SHP77 treated with DMSO at 0.1 percent for 48 hours (cell line): Measurements from ENCODE around the gene ARL3.
A peak's percentile ranks its signal among the peaks of the same experiment; 100 is the strongest.

Source experiments
- DNase-seq: peaks from one replicate; lab custom pipeline; 2025; lab: John Stamatoyannopoulos, UW

ARL3 gene

DNA sequence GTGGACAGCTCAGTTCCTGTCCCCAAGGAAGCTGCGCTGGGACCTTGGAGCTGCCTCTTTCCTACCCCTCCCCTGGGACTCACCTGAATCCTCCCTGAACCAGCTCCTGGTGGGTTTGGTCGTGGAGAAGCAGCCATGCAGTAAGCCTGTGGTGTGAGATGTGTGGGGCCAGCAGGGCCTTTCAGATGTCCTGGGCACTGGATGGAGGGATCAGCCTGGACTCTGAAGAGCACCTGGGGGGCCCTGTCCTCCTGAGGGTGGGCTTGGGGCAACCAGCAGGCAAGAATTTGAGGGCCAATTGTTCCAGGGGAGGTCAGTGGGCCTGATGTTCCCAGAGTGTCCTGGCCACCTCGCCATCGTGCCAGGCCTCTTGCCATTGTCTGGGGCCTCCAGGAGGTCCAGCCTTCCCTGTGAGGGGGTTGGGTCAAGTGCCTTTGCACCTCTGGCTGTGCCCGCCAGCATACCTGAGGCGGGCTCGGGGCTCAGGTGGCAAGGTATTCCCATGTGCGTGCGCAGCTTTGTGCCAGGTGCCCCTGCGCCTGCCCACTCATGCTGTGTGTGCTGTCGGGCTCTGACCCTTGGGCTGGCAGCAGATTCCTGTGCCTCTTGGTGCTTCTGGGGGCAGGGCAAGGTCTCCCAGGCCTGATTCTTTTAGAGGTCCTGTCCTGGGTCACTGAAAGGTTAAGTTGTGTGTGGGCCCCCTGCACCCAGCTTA, 62.6 kb downstream of the ARL3 start:
- DNase-seq, result no peak

DNA sequence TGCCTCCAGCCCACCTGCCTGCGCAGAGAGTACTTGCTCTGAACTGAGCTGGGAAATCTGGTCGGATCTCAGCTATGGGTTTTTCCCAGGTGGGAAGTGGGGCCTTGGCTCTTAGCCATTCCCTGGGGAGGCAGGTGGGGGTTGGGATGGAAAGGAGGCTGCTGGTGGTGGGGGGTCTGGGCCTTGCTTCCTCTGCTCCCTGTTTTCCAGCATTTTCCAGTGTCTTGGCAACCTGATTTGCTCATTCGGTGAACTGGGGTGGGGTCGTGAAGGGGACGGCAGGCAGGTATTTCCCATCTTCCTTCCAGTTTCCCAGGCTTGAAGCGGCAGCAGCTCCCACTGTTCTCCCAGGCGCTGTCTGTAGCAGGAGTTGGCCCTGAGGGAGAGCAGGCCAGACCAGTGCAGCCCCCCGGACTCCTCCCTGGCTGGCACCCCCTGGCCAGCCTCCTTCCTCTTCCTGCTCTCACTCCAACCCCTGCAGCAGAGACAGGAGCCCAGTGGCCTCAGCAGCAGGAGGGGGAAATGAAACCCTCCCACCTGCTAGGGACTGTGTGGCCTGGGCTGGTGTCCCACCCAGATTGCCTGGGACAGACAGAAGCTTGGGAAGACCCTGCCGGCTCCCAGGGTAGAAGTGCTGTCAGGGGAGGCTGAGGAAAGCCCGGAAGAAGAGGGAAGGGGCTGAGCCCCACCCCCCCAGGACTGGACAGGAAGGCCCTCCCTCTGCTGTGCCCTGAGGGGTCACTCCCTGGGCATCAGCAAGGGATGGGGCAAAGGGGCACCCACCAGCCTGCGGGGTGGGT, 63.3 kb downstream of the ARL3 start:
- DNase-seq, result no peak

DNA sequence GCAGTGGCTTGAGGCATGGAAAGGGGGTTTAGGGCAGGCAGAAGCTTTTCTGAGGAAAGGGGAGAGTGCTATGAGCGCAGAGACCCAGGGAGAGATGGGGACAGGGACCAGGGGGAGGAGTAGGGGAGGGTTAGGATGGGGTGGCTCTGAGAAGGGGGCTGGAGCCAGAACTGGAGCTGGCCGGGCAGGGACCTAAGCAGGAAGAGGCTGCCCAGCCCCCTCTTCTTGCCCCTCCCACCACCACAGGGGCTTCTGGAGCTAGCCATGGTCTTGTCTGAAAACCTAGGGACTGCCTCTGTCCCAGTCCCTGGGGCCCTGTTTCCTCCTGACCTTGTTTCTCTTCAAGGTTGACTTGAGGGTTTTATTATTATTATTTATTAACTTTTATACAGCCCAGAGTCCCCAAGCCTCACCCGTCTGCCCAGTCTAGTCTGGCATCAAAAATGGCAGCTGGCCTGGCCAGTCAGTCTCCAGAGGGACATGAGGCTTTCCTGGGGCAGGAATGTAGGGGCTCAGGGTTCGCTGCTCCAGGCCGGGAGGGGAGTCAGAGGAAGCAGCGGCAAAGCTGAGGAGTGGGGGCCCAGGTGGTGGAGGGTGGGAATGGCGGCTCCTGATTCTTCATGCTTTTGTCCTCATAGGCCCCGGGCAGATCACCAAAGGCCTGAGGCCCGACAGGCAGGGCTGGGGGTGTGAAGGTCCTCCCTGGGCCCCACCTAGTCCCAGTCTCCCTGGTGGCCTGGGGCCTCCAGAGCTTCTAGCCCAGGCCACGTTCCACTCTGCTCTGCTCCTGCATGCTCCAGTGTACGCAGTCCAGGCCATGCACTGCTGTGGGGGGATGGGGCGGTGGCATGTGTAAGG, 64.2 kb downstream of the ARL3 start:
- DNase-seq, result no peak

DNA sequence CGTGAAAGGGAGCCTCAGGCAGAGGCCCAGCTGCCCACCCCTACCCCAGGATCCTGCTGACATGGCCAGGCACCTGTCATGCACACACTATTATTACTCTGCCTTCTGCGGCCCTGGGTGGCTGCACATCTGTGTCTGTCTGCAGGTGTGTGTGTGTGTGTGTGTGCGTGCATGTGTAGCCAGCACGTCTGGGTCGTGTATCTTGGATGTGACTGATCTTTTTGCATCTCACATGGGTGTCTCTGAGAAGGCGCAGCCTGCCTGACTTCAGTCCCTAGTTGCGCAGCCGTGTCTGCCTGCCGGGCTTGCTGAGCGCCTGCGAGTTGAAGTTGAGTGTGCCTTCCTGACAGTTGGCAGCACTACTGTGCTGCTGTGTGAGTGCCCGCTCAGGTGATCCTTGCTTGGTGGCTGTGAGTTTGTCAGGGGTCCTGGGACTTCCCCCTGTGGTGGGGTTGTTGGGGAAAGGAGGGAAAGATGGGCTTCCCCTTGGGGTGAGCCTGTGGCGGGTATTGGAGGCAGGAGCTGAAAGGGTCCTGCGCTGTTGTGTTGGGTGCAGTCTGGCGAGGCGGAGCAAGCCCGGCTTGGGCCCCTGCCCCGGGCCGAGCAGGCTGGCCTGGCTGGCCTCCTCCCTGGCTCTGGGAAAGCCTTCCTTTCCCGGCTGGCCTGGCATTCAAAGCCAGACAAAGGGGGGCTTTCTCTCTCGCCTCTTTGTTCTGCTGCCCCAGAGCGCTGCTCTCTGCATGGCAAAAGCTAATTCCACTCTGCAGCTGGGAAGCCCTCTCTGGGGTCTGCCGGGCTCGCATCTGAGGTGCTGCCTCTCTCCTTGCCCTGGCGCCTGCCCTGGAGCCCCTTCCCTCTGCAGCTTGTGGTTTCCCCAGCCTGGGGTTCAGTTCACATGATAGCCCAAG, 65.1 kb downstream of the ARL3 start:
- no peak for DNase-seq

DNA sequence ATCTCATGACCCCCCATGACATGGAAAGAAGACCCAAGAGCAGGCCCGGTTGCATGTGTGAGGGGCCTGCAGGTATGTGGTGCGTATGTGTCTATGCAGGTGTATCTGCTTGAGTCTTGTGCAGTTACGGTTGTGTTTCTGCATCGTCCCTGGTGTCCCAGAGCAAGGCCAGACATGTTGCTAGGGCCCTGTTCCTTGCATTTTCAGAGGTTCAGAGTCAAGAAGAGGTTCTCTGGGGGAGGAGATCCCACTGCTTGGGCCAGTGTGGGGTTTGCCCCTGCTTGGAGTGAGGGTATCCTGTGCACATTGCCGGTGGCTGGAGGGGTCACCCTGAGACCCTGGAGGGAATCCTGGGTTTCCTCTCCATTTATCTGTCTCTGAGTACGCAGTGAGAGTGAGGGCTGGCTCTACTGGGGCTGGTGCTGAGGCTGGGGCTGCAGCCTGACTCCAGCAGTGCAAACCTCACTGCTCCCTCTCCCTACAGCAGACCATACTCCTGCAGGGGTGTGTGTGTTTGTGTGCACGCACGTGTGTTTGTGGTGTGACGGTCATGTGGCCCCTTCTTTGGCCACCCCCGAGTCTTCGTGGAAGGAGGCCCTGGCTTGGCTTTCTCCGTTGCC, 65.8 kb downstream of the ARL3 start:
- no peak for DNase-seq

DNA sequence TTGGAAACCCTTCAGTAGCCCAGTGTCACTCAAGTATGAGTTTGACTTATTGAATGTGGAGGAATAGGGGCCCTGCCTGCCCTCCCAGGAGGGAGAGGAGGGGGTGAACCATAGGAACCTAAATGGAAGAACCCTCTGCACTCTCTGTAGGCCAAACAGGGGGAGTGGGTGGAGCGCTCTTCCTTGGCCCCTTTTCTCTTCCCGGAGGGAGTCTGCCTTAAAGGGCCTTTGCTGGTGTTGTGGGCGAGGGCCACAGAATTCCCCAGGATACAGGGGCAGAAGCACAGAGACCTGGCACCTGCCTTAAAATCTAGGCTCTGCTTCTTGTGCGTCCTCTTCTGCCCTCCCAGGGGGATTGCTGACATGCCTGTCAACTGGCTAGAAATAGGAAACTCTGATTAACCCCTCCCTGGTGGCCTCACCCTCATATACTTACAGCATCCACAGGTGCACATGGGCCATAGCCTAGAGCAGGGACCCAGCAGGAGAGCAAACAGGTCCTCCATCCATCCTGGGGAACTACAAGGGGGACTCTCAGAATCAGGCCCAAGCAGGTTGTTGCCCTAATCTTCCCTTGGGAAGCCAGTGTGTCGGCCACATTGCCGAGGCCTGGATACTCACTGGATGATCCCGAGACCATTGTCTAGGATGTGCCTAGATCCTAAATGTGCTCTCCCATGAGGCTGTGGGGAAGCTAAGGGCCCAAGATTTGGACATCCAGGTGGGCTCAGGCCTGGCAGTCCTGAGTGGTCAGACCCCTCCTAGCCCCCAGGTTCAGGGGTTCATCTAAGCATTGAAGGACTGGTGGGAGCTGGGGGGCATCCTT, 66.5 kb downstream of the ARL3 start:
- DNase-seq, result no peak

DNA sequence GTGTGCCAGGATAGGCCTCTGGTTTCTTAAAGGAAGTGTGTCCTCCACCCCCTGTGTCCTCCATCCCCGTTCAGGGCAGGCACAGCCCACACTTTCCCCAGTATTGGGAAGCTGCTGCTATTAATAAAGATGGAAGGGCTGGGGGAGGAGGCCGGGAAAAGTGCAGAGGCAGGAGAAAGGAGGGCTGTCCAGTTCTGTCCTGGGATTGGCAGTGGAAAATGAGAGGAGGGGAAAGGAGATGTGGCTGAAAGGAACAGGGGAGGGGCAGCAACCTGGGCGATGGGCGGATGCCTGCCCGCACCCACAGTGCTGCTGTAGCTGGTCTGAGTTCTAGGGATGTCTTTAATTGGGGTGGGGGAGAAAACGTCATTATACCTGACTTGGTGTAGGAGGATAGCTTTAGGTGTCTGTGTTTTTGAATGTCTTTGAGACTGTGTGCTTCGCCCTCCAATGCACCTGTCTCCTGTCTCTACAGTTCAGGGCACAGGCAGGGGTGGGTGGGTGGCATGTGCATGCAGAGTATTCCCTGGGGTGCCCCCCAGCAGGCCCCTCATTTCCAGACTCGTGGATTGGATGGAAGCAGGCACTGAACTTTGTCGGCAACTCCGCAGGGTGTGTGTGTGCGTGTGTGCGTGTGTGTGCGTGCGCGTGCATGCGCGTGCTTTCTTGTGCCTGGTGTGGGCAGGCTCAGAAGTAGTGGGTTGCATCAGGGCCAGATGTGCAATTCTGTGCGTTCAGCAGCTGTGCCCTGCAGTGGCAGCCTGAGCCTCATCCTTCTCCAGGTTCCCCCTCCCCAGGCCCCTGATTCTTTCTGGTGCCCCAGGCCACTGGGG, 67.4 kb downstream of the ARL3 start:
- DNase-seq, result no peak

DNA sequence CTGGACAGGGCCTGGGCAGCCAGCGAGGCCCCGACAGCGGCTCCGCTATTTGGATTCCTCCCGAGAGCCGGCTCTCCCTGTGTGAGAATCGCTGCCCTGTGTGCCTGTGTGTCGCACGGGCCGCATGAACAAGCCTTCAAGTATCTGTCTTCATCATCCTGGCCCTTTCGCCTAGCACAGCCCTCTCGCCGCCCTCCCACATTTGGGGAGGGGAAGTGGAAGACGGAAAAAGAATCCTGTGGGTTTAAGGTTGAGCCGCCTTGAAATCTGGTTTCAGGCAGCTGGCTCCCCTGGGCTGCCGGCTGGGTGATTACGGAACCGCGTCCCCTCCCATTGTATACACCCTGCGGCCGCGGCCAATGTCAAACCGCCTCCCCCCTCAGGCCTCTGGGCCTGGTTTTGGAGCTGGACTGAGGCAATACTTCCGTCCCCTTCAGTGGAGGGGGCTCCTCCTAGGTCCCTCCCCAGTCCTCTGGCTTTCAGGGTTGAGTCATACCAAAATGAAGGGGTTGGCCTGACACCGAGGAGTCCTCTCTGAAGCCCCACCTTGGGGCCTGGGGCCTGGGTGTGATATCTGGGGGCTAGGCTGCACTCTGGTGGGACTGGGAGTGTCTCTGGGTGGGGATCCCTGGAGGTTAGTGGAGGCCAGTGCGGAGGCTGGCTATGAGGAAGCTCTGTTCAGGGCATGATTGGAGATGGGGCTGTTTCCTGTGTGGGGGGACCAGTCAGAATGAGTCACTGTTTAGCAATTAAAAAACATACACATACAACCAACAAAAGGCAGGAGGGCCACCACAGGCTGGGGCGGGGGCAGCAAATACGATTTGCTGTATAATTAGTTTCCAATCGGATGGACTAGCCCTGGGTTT, 68.2 kb downstream of the ARL3 start:
- DNase-seq, result no peak

DNA sequence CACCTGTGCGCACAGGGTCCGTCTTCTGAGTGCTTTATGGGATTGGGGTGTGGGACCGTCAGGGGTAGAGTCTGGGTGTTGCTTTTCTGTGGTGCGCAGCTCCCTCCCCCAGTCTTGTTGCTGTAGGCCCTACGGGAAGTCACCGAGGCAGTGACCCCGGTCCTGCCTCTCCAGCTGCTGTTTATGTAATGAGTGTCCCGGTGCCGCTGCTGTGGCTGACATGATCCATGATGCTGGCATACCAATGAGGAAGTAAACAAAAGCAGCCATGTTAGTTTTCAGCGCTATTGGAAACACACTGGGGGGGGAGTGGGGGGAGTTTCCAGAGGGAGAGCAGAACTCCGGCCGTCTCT, 68.8 kb downstream of the ARL3 start:
- DNase-seq, result no peak

DNA sequence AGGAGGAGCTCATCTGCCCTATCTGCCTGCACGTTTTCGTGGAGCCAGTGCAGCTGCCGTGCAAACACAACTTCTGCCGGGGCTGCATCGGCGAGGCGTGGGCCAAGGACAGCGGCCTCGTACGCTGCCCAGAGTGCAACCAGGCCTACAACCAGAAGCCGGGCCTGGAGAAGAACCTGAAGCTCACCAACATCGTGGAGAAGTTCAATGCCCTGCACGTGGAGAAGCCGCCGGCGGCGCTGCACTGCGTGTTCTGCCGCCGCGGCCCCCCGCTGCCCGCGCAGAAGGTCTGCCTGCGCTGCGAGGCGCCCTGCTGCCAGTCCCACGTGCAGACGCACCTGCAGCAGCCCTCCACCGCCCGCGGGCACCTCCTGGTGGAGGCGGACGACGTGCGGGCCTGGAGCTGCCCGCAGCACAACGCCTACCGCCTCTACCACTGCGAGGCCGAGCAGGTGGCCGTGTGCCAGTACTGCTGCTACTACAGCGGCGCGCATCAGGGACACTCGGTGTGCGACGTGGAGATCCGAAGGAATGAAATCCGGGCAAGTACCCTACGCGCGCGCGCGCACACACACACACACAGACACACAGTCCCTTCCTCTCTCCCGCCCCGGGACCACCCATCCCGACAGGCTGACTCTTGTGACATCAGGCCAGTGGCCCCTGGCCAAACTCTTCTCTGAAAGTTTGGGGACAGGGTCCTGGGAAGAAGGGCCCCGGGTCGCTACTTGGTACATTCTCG, 69.4 kb downstream of the ARL3 start:
- peak; percentile 71 for DNase-seq

DNA sequence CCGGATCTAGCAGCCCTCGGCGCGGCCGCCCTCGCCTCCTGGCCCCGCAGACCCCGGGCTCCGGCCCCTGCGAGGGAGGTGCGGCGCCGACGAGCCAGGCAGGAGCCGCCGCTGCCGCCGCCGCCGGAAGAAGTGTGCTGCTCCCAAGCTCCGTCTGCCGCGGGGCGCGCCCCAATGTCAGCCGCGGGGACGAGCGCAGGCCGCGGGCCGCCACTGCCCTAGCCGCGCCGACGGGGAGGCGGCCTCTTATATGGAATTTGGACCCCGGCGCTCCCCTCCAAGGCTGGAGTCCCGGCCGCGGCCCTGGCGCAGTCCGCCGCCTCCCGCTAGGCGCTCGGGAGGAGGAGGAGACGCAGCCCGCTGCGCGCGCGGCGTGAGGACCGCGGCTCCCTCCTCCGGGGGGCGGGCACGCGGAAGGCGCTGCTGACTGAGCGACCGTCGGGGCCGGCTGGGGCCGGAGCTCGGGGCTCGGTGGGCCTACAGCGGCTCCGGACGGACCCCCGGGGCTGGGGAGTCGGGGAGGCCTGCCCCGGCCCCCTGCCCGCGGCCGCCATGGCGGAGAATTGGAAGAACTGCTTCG, 70.0 kb downstream of the ARL3 start, which contains the start of gene TRIM8:
Gene TRIM8, plus strand, starts transcription at position 414 of the 580 bp plus-strand sequence. Its CDS starts 139 bp downstream, at position 553.
- DNase-seq, result no peak

DNA sequence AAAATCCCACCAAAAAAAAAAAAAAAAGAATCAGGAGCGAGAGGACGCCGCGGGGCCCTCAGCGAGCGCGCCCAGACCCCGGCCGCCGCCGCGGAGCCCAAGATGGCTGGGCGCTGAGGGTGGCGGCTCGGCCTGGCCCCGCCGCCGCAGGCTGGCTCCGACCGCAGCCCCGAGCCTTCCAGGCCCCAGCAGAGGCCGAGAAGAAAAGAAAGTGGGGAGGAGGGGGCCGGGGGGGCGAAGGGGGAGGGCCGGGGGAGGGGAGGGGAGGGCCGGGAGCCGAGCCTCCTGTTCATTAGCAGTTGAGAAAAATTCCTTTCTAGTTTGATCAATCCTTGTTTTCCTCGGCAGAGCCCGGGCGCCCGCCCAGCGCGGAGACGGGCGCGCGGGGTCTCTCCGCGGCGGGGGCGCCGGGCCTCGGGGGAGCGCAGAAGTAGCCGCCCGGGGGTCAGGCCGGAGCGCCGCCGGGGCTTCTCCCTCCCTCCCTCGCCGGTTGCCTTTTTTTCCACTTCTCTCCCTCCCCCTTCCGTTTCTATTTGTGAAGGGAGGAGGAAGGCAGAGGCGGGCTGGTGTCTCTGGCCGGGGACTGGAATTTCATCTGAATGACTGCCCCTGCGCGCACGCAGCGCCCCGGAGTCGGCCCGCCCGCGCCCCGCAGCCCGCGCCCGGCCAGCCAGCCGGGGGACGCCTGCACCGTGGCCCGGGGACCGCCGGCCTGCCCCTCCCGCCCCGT, 70.7 kb downstream of the ARL3 start:
- no peak for DNase-seq

DNA sequence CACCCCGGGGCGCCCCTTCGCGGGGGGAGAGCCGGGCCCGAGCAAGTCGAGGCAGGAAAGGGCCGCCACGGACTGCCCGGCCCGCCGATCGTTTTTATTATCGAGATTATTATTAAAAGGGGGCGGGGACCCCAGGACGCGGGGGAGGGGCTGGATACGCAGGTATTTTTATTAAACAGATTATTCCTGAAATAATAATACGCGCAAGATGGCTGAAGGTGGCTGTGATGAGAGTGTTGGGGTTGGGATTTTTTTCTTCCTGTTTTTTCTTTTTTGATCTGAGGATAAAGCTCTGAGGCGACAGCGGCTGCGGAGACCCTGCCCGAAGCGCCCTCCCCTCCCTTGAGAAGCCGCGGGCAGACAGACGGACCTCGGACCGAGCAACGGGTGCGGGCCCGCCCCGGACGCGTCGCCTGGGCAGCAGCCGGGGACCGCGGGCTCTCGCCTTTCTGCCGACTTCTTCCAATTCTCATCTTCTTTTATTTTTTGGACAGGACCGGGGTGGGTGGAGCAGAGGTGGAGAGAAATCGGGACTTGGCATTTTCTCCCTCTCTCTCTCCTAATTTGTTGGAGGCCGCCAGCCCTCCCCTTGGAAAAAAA, 71.4 kb downstream of the ARL3 start:
- no peak for DNase-seq

DNA sequence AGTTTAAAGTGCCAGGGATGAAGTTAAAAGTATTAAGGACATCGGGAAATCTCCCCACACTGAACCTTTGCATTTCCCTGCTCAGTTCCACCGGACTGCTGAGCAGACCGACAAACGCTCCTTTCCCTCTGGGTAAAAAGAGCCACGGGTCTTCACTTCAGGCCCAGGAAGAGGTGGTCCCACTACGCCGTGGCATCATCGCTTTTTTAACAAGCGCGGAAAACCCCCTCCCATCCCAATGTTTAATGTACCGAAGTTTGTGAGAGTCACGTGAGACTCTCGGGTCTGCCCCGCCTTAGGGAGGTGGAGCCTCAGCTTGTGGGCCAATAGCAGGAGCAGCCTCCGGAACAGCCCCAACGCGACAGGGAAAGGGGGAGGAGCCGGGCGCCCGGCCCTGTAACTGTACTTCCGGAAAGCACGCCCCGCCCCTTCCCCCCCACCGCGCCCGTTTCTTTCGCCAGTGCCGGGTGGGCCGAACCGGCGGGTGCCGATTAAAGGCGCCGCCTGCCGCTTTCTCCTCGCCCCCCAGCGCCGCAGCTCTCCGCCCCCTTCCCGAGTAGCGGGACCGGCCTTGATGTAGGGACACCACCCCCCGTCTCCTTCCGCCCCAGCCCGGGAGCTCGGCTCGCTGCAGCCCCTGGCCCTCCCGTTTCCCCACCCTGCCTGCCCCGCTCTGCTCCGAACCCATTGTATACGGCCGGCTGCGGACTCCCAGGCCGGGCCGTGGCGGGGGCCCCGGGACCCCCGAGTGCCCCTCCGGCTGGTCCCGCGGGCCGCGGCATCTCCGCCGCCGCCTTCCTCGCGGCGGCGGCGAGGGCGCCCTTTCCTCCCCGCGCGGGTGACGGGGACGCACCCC, 72.1 kb downstream of the ARL3 start:
- DNase-seq, result peak; percentile 91

DNA sequence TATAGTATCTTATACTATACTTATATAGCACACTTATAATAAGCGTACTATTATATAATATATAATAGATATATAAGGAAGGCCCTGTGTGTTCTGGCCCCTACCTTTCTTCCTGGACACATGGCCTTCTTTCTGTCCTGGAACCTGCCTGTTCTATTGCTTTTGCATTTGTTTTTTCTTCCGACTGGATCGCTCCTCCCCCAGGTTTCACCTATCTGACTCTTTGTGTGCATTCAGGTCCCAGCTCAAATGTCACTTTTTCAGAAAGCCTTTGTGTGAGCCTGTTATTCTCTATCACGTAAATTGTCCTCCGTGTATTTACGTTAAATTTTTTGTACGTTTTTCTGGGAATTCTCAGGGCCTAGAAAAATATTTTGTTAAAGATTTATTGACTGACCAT, 72.8 kb downstream of the ARL3 start:
- DNase-seq, result no peak
